Amniotic stem cell (primary cell): Measurements from ENCODE around the gene NMRK2.
"Not testable (repeated sequence)": the region's sequence is repeated elsewhere in the genome, so short reads cannot be mapped to it uniquely, and the experiment has no call there.

Experiments used
- DNase-seq: peaks from one replicate; lab custom pipeline; 2025; lab: John Stamatoyannopoulos, UW

Gene NMRK2

GRCh38 chr19:3936506-3937442 lies 3.9 kb downstream of the NMRK2 start:
- no peak for DNase-seq

DNA sequence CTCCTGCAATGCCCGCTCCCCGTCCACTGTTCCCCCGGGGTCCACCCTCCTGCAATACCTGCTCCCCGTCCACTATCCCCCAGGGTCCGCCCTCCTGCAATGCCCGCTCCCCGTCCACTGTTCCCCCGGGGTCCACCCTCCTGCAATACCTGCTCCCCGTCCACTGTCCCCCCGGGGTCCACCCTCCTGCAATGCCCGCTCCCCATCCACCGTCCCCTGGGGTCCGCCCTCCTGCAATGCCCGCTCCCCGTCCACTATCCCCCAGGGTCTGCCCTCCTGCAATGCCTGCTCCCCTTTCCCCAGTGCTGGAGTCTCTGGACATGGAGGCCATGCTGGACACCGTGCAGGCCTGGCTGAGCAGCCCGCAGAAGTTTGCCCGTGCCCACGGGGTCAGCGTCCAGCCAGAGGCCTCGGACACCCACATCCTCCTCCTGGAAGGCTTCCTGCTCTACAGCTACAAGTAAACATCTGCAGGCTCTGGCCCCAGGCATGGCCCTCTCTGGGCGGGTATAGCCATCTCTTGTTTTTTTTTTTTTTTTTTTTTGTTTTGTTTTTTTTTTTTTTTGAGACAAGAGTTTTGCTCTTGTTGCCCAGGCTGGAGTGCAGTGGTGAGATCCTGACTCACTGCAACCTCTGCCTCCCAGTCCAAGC lies 5.6 kb downstream of the NMRK2 start:
- DNase-seq: not testable (repeated sequence)

DNA sequence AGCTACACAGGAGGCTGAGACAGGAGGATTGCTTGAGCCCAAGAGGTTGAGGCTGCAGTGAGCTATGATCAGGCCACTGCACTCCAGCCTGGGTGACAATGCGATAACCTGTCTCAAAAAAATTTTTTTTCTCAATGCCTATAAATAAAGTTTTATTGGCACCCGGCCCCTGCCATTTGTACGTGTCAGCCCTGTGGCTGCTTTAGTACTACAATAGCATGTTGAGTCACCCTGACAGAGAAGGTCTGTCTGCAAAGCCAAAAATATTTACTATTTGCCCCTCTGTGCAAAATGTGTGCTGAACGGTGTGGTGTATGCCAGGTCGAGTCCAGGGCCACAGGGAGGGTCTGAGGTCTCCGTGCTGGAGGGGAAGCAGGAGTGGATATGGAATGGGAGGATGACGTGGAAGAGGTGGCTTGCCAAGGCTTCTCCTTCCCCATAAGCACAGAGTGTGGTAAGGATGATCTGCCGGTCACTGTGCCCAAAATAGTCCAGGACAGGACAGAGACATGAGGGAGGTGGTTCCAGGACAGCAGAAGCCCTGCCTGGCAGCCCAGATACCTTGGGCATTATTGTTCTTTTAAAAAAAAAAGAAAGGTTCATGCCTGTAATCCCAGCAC lies 10.0 kb downstream of the NMRK2 start:
- DNase-seq: no peak

DNA sequence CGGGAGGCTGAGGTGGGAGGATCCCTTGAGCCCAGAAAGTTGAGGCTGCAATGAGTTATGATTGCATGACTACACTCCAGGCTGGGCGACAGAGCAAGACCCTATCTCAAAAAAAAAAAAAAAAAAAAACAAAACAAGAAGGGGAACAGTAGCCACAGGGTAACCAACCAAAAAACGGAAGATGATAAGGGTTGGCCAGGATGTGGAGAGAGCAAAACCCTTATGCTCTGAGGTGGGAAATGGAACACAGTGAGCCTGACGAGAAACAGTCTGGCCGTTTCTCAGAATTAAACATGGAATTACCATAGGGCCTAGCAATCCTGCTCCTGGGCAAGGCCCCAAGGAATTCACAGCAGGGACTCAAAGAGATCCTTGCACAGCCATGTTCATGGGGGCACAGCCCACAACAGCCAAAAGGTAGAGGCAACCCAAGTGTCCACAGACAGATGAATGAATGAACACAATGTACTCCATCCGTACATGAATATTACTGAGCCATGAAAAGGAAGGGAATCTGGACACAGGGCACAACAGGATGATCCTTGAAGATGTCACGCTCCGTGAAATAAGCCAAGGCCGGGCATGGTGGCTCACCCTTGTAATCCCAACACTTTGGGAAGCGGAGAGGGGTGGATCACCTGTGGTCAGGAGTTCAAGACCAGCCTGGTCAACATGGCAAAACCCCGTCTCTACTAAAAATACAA lies 11.3 kb downstream of the NMRK2 start:
- no peak for DNase-seq

GRCh38 chr19:3945838-3946237 lies 13.0 kb downstream of the NMRK2 start:
- no peak for DNase-seq

- DNase-seq: not testable (repeated sequence)
These were observed 14.6 kb downstream of the NMRK2 start for GRCh38 chr19:3947316-3947933.

- no peak for DNase-seq
These were observed 16.4 kb downstream of the NMRK2 start for GRCh38 chr19:3949294-3949693.

DNA sequence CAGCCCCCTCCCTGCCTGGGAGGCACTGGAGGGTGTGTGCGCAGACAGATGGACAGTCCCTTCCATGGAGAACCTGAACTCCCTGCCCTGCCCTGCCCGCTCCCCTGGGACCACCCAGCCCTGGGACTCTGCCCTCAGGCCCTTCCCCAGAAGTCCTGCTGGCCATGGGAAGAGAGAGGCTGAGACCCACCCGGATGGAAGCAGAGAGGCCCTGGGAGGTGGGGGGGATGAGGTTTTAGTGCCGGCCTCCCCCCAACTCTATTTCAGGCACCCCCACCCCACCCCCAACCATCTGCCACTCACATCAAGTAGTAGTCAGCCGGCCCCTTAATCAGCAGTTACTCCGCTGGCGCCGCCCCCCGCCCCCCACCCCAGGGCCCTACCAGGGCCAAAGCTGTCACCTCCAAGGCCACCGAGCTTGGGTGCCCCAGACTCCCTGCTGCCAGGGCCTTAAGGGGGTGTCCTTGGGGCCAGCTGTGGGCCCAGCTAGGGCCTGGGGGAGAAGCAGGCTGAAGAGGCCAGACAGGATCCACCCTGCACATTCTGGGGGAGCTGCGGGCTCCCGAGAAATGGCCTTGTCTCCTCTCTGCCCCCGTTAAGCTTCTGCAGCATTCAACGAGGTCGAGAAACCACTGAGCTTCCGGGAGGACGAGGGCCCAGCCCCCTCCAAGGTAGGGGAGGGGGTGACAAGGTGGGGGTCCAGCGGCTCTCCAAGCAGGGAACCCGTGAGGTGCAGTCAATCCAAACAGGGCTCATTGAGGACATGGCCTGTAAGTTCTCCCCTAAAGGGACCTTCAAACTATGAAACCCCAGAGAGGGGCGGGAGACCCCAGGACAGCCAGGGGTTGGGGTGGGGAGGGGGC lies 17.4 kb downstream of the NMRK2 start:
- no peak for DNase-seq

- no peak for DNase-seq
These were observed 18.3 kb downstream of the NMRK2 start for GRCh38 chr19:3950871-3951861.

GRCh38 chr19:3952755-3953276 lies 19.9 kb downstream of the NMRK2 start:
- DNase-seq: not testable (repeated sequence)

DNA sequence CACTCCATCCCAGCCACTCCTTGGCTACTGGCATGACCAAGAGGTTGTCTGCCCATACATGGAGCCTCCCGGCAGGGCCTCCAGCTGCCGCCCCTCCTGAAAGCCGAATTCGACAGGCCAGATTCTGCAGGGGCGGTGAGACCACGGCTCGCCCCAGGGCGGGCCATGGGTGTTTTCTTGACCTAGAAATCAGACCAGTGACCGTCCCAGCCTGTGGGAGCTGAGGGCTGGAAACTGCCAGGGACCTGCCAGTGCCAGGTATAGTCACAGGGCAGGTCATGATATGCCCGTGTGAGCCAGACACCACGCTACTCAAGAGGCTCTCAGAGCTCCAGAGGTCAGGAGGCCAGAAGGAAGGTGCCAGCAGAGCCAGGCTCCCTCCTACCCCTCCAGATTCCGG lies 21.2 kb downstream of the NMRK2 start:
- no peak for DNase-seq

- not testable (repeated sequence) for DNase-seq
These were observed 22.4 kb downstream of the NMRK2 start for GRCh38 chr19:3955276-3955675.

GRCh38 chr19:3955688-3956087 lies 22.8 kb downstream of the NMRK2 start:
- DNase-seq: no peak

DNA sequence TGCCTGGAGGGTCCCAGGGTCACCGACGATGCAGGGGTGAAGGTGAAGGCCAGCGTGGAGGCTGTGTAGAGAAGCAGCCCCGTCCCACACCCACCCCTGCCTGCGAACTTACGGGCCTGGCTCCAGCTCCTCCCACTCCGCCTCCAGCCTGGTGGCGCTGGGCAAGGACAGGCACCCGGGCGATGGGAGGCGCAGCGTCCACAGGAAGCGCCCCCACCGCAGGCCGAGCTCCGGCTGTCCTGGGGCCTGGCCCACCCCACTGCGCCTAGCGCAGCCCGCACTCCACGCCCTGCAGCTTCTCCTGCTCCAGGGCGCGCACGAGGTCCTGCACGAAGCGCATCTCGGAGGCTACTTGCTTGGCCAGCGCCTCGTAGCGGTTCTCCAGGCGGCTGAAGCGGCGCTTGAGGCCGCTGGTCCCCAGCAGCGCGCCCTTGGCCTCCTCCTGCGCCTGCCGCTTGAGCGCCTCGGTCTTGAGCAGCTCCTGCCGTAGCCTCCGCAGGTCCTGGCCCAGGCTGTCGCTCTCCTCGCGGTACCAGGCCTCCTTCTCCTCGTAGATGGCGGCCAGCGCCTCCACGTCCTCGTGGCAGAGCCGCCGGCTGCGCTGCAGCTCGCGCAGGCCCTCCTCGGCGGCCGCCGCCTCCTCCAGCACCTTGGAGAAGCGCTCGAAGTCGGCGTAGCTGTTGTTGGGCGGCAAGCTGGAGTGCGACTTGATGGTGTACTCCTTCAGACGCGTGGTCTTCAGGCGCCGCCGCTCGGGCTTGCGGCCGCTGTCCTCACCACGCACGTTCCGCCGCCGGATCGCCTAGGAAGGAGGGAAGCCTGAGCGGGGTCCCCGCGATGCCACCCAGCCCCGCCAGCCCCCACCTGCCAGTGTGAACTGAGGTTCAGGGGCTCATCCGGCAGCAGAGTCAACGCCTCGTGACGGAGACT lies 26.2 kb downstream of the NMRK2 start:
- DNase-seq: no peak

- no peak for DNase-seq
These were observed 26.9 kb downstream of the NMRK2 start for GRCh38 chr19:3959766-3960131.

DNA sequence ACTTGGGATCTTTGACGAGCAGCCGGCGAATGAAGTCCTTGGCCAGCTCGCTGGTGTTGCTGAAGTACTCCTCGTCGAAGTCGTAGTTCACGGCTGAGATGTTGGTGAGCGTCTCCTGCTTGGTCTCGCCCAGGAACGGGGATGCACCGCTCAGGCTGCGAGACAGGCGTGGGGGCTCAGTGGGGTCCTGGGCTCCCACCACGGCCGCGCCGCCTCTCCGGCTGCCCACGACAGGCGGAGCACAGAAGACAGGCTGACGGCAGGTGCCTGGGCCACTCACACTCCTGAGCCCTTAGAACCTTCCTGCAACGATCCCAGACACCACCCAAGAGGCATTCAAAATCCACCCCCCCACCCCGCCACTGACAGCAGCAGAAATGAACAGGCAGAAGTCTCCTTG lies 28.1 kb downstream of the NMRK2 start:
- no peak for DNase-seq

- no peak for DNase-seq
These were observed 30.8 kb downstream of the NMRK2 start for GRCh38 chr19:3963458-3964255.
